ENCODE data around the gene LONRF2. TPM values are rescaled to one million over a fixed set of nuclear protein-coding genes. Genes with fewer than 3 reads are reported as not detected.

LONRF2 gene
- total RNA-seq, 1 donor from 2014 or later, result 0.45 TPM

- H3K4me1 ChIP-seq (ENCODE audit: insufficient read depth, low read length), result peaks cover 10% of the 10 kb centered on the region
These were observed 81.9 kb downstream of the LONRF2 start for GRCh38 chr2:100240386-100240785.

GRCh38 chr2:100239486-100240210 lies 82.7 kb downstream of the LONRF2 start:
- no peak overlapping the region for H3K4me3 ChIP-seq (ENCODE audit: insufficient read depth, low read depth, low read length)
- no peaks in the 10 kb centered on the region for H3K9me3 ChIP-seq (ENCODE audit: insufficient read depth, low read depth, low read length)
- peaks cover 9% of the 10 kb centered on the region for H3K4me1 ChIP-seq (ENCODE audit: insufficient read depth, low read length)
- H3K27ac ChIP-seq (ENCODE audit: low read depth, low read length), result no peak overlapping the region
- H4K20me1 ChIP-seq (ENCODE audit: insufficient read depth, low read length), result no peaks in the 10 kb centered on the region
- Mint-ChIP-seq H3K9me3 (ENCODE audit: unreplicated experiment) (peaks cover 3% of the 10 kb centered on the region), H3K27me3 (ENCODE audit: low read depth, unreplicated experiment) (peaks cover 17% of the 10 kb centered on the region), H3K36me3 (ENCODE audit: low read depth, unreplicated experiment) (no peaks in the 10 kb centered on the region), H3K4me3 (ENCODE audit: unreplicated experiment) (no peak overlapping the region), H3K4me1 (ENCODE audit: low read depth, unreplicated experiment) (peaks cover 8% of the 10 kb centered on the region), H3K27ac (ENCODE audit: unreplicated experiment) (no peak overlapping the region)
- no peak overlapping the region for H3K9ac ChIP-seq (ENCODE audit: low read length)
- no peak overlapping the region for H3K4me2 ChIP-seq (ENCODE audit: low read length)
- no peak for DNase-seq (ENCODE audit: low read depth)
- FAIRE-seq, result no peak
- H3K79me2 ChIP-seq (ENCODE audit: insufficient read depth, low read length), result no peaks in the 10 kb centered on the region
- H3K36me3 ChIP-seq (ENCODE audit: insufficient read depth, low read length), result no peaks in the 10 kb centered on the region
- no peak for TF ChIP-seq EZH2 (IDR thresholded peaks at IDR 0.05; ENCODE audit: insufficient read depth, low read length)
- TF ChIP-seq CTCF (IDR thresholded peaks at IDR 0.05; ENCODE audit: insufficient read depth, low read depth, low read length), result no peak
- H3K27me3 ChIP-seq (ENCODE audit: insufficient read depth, low read length), result no peaks in the 10 kb centered on the region
- H2AFZ ChIP-seq (ENCODE audit: low read depth, low read length), result no peak overlapping the region

More at GRCh38 chr2:100240386-100240785, 81.9 kb downstream of the LONRF2 start:
- Mint-ChIP-seq H3K27ac (ENCODE audit: unreplicated experiment) (no peak overlapping the region), H3K27me3 (ENCODE audit: low read depth, unreplicated experiment) (peaks cover 17% of the 10 kb centered on the region), H3K36me3 (ENCODE audit: low read depth, unreplicated experiment) (no peaks in the 10 kb centered on the region), H3K4me1 (ENCODE audit: low read depth, unreplicated experiment) (peaks cover 8% of the 10 kb centered on the region), H3K4me3 (ENCODE audit: unreplicated experiment) (no peak overlapping the region), H3K9me3 (ENCODE audit: unreplicated experiment) (peaks cover 7% of the 10 kb centered on the region)
- no peak overlapping the region for H3K27ac ChIP-seq (ENCODE audit: low read depth, low read length)
- H2AFZ ChIP-seq (ENCODE audit: low read depth, low read length), result no peak overlapping the region
- no peaks in the 10 kb centered on the region for H3K27me3 ChIP-seq (ENCODE audit: insufficient read depth, low read length)
- no peak overlapping the region for H3K9ac ChIP-seq (ENCODE audit: low read length)
- H3K9me3 ChIP-seq (ENCODE audit: insufficient read depth, low read depth, low read length), result no peaks in the 10 kb centered on the region
- no peak overlapping the region for H3K4me3 ChIP-seq (ENCODE audit: insufficient read depth, low read depth, low read length)
- no peaks in the 10 kb centered on the region for H3K36me3 ChIP-seq (ENCODE audit: insufficient read depth, low read length)
- no peaks in the 10 kb centered on the region for H4K20me1 ChIP-seq (ENCODE audit: insufficient read depth, low read length)
- H3K4me2 ChIP-seq (ENCODE audit: low read length), result no peak overlapping the region
- H3K79me2 ChIP-seq (ENCODE audit: insufficient read depth, low read length), result no peaks in the 10 kb centered on the region
- FAIRE-seq, result no peak
- no peak for TF ChIP-seq EZH2 (IDR thresholded peaks at IDR 0.05; ENCODE audit: insufficient read depth, low read length)
- no peak for TF ChIP-seq CTCF (IDR thresholded peaks at IDR 0.05; ENCODE audit: insufficient read depth, low read depth, low read length)
- no peak for DNase-seq (ENCODE audit: low read depth)

GRCh38 chr2:100238471-100238870 lies 83.8 kb downstream of the LONRF2 start:
- Histone ChIP-seq H3K4me1 (ENCODE audit: insufficient read depth, low read length) (peaks cover 11% of the 10 kb centered on the region), H3K9me3 (ENCODE audit: insufficient read depth, low read depth, low read length) (no peaks in the 10 kb centered on the region), H4K20me1 (ENCODE audit: insufficient read depth, low read length) (no peaks in the 10 kb centered on the region), H3K79me2 (ENCODE audit: insufficient read depth, low read length) (no peaks in the 10 kb centered on the region), H3K36me3 (ENCODE audit: insufficient read depth, low read length) (no peaks in the 10 kb centered on the region), H3K27me3 (ENCODE audit: insufficient read depth, low read length) (no peaks in the 10 kb centered on the region), H3K4me2 (ENCODE audit: low read length) (no peak overlapping the region), H2AFZ (ENCODE audit: low read depth, low read length) (no peak overlapping the region), H3K9ac (ENCODE audit: low read length) (no peak overlapping the region), H3K4me3 (ENCODE audit: insufficient read depth, low read depth, low read length) (no peak overlapping the region), H3K27ac (ENCODE audit: low read depth, low read length) (no peak overlapping the region)
- DNase-seq (ENCODE audit: low read depth) (no peak), FAIRE-seq (no peak)
- Mint-ChIP-seq H3K36me3 (ENCODE audit: low read depth, unreplicated experiment) (no peaks in the 10 kb centered on the region), H3K9me3 (ENCODE audit: unreplicated experiment) (no peaks in the 10 kb centered on the region), H3K4me3 (ENCODE audit: unreplicated experiment) (no peak overlapping the region), H3K27ac (ENCODE audit: unreplicated experiment) (no peak overlapping the region), H3K27me3 (ENCODE audit: low read depth, unreplicated experiment) (peaks cover 17% of the 10 kb centered on the region), H3K4me1 (ENCODE audit: low read depth, unreplicated experiment) (peaks cover 15% of the 10 kb centered on the region)
- no peak for TF ChIP-seq CTCF (IDR thresholded peaks at IDR 0.05; ENCODE audit: insufficient read depth, low read depth, low read length)
- no peak for TF ChIP-seq EZH2 (IDR thresholded peaks at IDR 0.05; ENCODE audit: insufficient read depth, low read length)

Measured in astrocyte (in vitro differentiated cells and primary cell).